CD8-positive, alpha-beta memory T cell (primary cell): ENCODE results near the gene ADAMTS2. TPM values are rescaled to one million over a fixed set of nuclear protein-coding genes. Genes with fewer than 3 reads are reported as not detected.

ENCODE experiments used
- CTCF ChIA-PET: fragments of 350-600 bp; sonication (Branson Sonifier 250); formaldehyde crosslinking; loops from one replicate; lab custom pipeline; 2021; ENCODE audit warnings: antibody characterized with exemption; lab: Charles Lee
- POLR2A ChIA-PET: fragments of 350-600 bp; sonication (Branson Sonifier 250); formaldehyde crosslinking; loops from one replicate; lab custom pipeline; 2021; ENCODE audit warnings: antibody characterized with exemption; lab: Charles Lee
- DNase-seq, 5 donors: peaks; one replicate each; pipeline versions ENCODE4 v3.0.0 to v3.0.0-alpha.2; 2020 to 2022; ENCODE audit warnings: mixed read lengths in 1 of 5
- H3K27ac ChIP-seq: one replicate; pipeline ENCODE4 v1.7.0; 2013; ENCODE audit warnings: low read depth, mild to moderate bottlenecking, low read length, moderate library complexity
- H3K27me3 ChIP-seq: 2 replicates; pipeline ENCODE4 v1.7.0; 2013; ENCODE audit warnings: low read length, mild to moderate bottlenecking; ENCODE audit not compliant: insufficient read depth, poor library complexity, severe bottlenecking
- H3K36me3 ChIP-seq: 2 replicates; pipeline ENCODE4 v1.7.0; 2013; ENCODE audit warnings: mild to moderate bottlenecking, low read length, moderate library complexity; ENCODE audit not compliant: insufficient read depth
- H3K4me1 ChIP-seq: 2 replicates; pipeline ENCODE4 v1.7.0; 2013; ENCODE audit warnings: mild to moderate bottlenecking, low read length, moderate library complexity; ENCODE audit not compliant: insufficient read depth
- H3K4me3 ChIP-seq: 2 replicates; pipeline ENCODE4 v1.7.0; 2013; ENCODE audit warnings: mild to moderate bottlenecking, low read length
- H3K9me3 ChIP-seq: 2 replicates; pipeline ENCODE4 v1.7.0; 2013; ENCODE audit warnings: mild to moderate bottlenecking, low read length
- H3K27ac Mint-ChIP-seq, 8 donors: one replicate each; pipeline ENCODE4 v1.8.0; 2020 to 2021; ENCODE audit warnings: mixed read lengths in 8 of 8, mild to moderate bottlenecking in 6 of 8, inconsistent platforms in 3 of 8, moderate library complexity in 3 of 8
- H3K27me3 Mint-ChIP-seq, 2 donors: one replicate each; pipeline ENCODE4 v1.8.0; 2020 to 2021; ENCODE audit warnings: mixed read lengths in 2 of 2, mild to moderate bottlenecking in 1 of 2, moderate library complexity in 1 of 2
- H3K36me3 Mint-ChIP-seq, 3 donors: one replicate each; pipeline ENCODE4 v1.8.0; 2020 to 2021; ENCODE audit warnings: mixed read lengths in 3 of 3, inconsistent platforms in 1 of 3, mild to moderate bottlenecking in 1 of 3
- H3K4me1 Mint-ChIP-seq, 3 donors: one replicate each; pipeline ENCODE4 v1.8.0; 2020 to 2021; ENCODE audit warnings: mixed read lengths in 3 of 3, inconsistent platforms in 1 of 3, mild to moderate bottlenecking in 1 of 3
- H3K4me3 Mint-ChIP-seq, 7 donors: one replicate each; pipeline ENCODE4 v1.8.0; 2020 to 2021; ENCODE audit warnings: mixed read lengths in 7 of 7, mild to moderate bottlenecking in 6 of 7, moderate library complexity in 4 of 7, inconsistent platforms in 2 of 7
- H3K9me3 Mint-ChIP-seq, 5 donors: one replicate each; pipeline ENCODE4 v1.8.0; 2020 to 2022; ENCODE audit warnings: mixed read lengths in 5 of 5, mild to moderate bottlenecking in 3 of 5, moderate library complexity in 2 of 5, inconsistent platforms in 1 of 5
- polyA plus RNA-seq: library from polyadenylated mRNA; unstranded; fragments of 300-500 nt; fragmentation: Illumina TruSeq; gene quantifications from one replicate; pipeline ENCODE4 v1.2.3, GENCODE V29; 2021
- total RNA-seq, 2 experiments: library from RNA; stranded (reverse); gene quantifications; one replicate each; pipeline ENCODE4 v1.2.3, GENCODE V29; 2021

The ADAMTS2 gene
- total and polyA plus RNA-seq, 3 experiments from 2014 or later = not detected

DNA sequence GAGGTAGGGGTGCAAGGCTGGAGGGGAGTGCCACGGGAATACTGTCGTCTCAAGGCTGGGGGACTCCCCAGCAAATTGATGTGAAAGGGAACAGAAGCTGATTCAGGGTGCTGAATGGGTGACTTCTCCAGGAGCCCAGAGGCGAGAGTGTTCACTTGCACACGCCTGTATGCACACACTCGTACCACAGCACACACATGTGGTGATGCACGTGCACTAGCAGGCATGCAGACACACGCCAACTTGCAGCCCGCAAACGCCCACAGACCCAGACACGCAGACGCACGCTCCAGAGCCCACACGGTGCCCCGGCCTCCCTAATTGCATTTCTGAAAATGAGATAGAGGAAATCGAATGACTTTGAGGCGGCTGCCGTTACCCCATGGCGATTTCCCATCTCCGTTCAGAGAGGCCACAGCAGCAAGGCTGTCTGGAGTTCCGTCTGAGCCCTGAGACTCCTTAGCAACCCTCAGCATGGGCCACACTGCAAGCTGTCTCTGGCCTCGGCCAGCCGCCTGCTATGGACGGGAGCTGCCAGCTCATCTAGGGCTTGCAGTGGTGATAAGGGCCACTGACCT is 9.1 kb upstream of the ADAMTS2 start:
- ChIA-PET CTCF (no interaction called here), POLR2A (no interaction called here)
- no peaks in the 10 kb centered on the region for H3K4me1 Mint-ChIP-seq
- no peaks in the 10 kb centered on the region for H3K36me3 Mint-ChIP-seq
- DNase-seq = no peak
- H3K27ac Mint-ChIP-seq = no peak overlapping the region
- H3K9me3 ChIP-seq = no peaks in the 10 kb centered on the region
- H3K4me1 ChIP-seq = no peaks in the 10 kb centered on the region
- peaks cover 5 to 8% of the 10 kb centered on the region in 2 donors for H3K27me3 Mint-ChIP-seq
- H3K4me3 ChIP-seq = no peak overlapping the region
- H3K9me3 Mint-ChIP-seq = peaks cover 0 to 3% (median 0%) of the 10 kb centered on the region in 5 donors
- no peaks in the 10 kb centered on the region for H3K27me3 ChIP-seq
- H3K36me3 ChIP-seq = no peaks in the 10 kb centered on the region
- no peak overlapping the region for H3K27ac ChIP-seq
- H3K4me3 Mint-ChIP-seq = no peak overlapping the region

DNA sequence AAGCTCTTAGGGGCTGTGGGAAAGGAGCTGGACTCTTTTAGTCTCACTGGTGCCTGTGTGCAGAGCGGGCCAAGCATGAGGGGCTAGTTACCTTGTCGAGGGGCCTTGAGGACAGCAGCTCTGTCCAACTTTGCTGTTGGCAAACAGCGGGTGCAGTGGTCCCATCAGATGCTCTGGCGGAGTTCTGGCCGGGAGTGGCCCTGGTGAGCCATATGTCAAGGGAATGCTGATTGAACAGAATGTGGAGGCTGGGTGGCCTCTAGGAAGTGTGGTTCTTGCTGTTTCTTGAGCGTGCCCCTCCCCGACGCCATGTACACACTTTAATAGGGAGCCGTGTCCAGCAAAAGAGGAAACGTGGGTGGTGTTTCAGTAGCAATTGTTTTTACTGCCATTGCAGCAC is 3.6 kb upstream of the ADAMTS2 start:
- peaks cover 4% of the 10 kb centered on the region for H3K27me3 ChIP-seq
- no peaks in the 10 kb centered on the region for H3K4me1 ChIP-seq
- POLR2A ChIA-PET = no interaction called here
- Mint-ChIP-seq H3K9me3 (peaks cover 0 to 3% (median 0%) of the 10 kb centered on the region in 5 donors), H3K27me3 (peaks cover 25 to 39% of the 10 kb centered on the region in 2 donors), H3K36me3 (no peaks in the 10 kb centered on the region), H3K4me1 (peaks cover 0 to 10% (median 4%) of the 10 kb centered on the region in 3 donors), H3K27ac (peak overlapping the region in 1 of 8 donors; percentile 50), H3K4me3 (no peak overlapping the region)
- CTCF ChIA-PET = no interaction called here
- DNase-seq = no peak
- H3K36me3 ChIP-seq = no peaks in the 10 kb centered on the region
- no peaks in the 10 kb centered on the region for H3K9me3 ChIP-seq
- no peak overlapping the region for H3K27ac ChIP-seq
- H3K4me3 ChIP-seq = no peak overlapping the region

DNA sequence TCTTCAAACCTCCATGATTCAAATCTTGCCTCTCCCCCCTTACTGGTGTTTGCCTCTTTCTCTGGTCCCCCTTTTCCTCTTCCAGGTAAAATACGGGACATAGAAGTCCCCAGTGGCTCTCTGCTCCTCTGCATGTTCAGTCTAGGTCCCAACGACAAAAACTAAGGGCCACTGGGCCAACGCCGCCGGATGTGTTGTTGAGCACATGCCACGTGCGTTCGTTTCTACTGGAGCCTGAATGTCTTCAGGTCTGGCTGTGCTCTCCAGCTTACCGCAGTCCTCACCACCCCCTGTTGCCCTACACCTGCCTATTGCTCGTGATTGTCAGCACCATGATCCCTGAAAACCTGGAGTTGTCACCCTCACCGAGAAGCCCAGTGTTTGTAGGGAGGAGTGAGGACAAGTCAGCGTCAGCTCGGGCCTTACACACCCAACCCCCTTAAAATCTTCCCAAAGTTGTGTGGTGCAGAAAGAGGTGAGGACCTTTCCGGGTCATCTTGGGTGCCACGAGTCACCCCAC is 2.8 kb upstream of the ADAMTS2 start:
- peaks cover 29 to 44% of the 10 kb centered on the region in 2 donors for H3K27me3 Mint-ChIP-seq
- no peaks in the 10 kb centered on the region for H3K4me1 ChIP-seq
- no peak overlapping the region for H3K4me3 Mint-ChIP-seq
- H3K36me3 ChIP-seq = no peaks in the 10 kb centered on the region
- H3K27ac Mint-ChIP-seq = no peak overlapping the region
- peaks cover 0 to 3% (median 0%) of the 10 kb centered on the region in 5 donors for H3K9me3 Mint-ChIP-seq
- POLR2A ChIA-PET = no interaction called here
- H3K27me3 ChIP-seq = peaks cover 6% of the 10 kb centered on the region
- no peak overlapping the region for H3K27ac ChIP-seq
- peaks cover 3 to 16% (median 8%) of the 10 kb centered on the region in 3 donors for H3K4me1 Mint-ChIP-seq
- peak in 1 of 5 donors; percentile 12 for DNase-seq
- no peaks in the 10 kb centered on the region for H3K36me3 Mint-ChIP-seq
- CTCF ChIA-PET = no interaction called here
- no peaks in the 10 kb centered on the region for H3K9me3 ChIP-seq
- no peak overlapping the region for H3K4me3 ChIP-seq

DNA sequence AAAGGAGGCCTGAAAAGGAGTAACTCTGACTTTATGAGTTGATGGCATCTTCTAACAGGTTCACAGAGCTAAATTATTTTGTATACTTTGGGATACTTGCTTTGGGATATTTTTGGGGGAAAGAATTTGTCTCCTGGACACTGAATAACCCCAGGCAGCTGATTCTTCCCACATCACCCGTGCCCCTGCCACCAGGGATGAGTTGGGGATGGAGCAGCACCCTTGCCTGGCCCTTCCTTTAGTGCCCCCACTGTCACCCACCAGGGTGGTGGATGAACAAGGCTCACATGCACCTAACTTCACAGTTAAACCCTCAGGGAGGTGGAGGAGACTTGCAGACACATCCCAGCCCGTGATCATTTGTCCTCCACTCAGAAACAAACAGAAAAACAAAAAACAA is 2.3 kb upstream of the ADAMTS2 start:
- H3K4me1 ChIP-seq = no peaks in the 10 kb centered on the region
- H3K9me3 Mint-ChIP-seq = peaks cover 0 to 3% (median 0%) of the 10 kb centered on the region in 5 donors
- H3K9me3 ChIP-seq = no peaks in the 10 kb centered on the region
- H3K27ac ChIP-seq = no peak overlapping the region
- no peaks in the 10 kb centered on the region for H3K36me3 Mint-ChIP-seq
- peaks cover 7 to 20% (median 12%) of the 10 kb centered on the region in 3 donors for H3K4me1 Mint-ChIP-seq
- peak in 1 of 5 donors; percentile 5 for DNase-seq
- no peak overlapping the region for H3K27ac Mint-ChIP-seq
- H3K36me3 ChIP-seq = no peaks in the 10 kb centered on the region
- ChIA-PET CTCF (no interaction called here), POLR2A (no interaction called here)
- H3K4me3 ChIP-seq = no peak overlapping the region
- no peak overlapping the region for H3K4me3 Mint-ChIP-seq
- peaks cover 33 to 48% of the 10 kb centered on the region in 2 donors for H3K27me3 Mint-ChIP-seq
- peaks cover 8% of the 10 kb centered on the region for H3K27me3 ChIP-seq

DNA sequence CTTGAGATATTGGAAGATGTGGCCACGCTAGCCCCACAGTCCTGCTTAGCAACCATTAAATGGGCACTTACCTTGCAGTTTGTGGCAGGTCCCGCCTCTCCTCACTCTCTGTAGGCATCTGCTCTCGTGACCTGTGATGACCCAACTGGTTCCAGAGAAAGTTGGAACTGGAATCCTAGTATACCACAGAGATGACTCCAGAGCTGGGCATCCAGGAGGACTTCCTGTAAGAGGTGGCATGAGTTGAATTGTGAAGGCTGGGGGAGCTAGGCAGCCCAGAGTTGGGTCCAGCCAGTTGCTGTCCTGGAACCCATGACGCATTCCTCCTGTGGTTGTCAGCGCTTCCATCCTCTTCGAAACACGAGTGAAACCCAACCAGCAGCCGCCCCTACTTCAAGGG is 1.6 kb upstream of the ADAMTS2 start:
- no peaks in the 10 kb centered on the region for H3K36me3 Mint-ChIP-seq
- no peak overlapping the region for H3K27ac Mint-ChIP-seq
- peaks cover 0 to 3% (median 0%) of the 10 kb centered on the region in 5 donors for H3K9me3 Mint-ChIP-seq
- peak in 1 of 5 donors; percentile 0 for DNase-seq
- H3K27me3 Mint-ChIP-seq = peaks cover 40 to 54% of the 10 kb centered on the region in 2 donors
- Histone ChIP-seq H3K36me3 (no peaks in the 10 kb centered on the region), H3K9me3 (no peaks in the 10 kb centered on the region), H3K27ac (no peak overlapping the region), H3K4me3 (no peak overlapping the region), H3K4me1 (no peaks in the 10 kb centered on the region), H3K27me3 (peaks cover 8% of the 10 kb centered on the region)
- ChIA-PET CTCF (no interaction called here), POLR2A (no interaction called here)
- peaks cover 7 to 20% (median 12%) of the 10 kb centered on the region in 3 donors for H3K4me1 Mint-ChIP-seq
- H3K4me3 Mint-ChIP-seq = peak overlapping the region in 4 of 7 donors; percentile 27 to 85 (median 30)

DNA sequence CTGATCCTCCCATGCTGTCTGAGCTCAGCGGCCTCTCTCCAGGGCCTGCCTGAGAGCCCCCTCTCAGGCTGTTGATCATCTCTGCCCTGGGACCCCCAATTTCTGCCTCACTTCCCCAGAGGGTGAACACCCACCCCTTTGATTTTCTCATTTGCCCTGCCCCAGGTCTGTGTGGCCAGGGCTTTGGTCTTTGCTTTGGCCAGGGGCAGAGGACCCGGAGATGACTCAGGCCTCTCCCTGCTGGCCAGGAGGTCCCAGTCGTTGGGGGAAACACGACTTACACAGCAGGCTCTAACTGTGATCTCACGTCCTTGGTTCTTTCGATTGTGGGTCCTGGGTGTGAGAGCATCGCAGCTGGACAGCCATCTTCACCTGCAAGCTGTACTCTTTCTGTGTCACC is 1.1 kb upstream of the ADAMTS2 start:
- Mint-ChIP-seq H3K36me3 (no peaks in the 10 kb centered on the region), H3K4me3 (peak overlapping the region in 4 of 7 donors; percentile 27 to 42 (median 30)), H3K9me3 (peaks cover 0 to 3% (median 0%) of the 10 kb centered on the region in 5 donors), H3K27me3 (peaks cover 40 to 54% of the 10 kb centered on the region in 2 donors), H3K27ac (peak overlapping the region in 1 of 8 donors; percentile 24), H3K4me1 (peaks cover 7 to 20% (median 12%) of the 10 kb centered on the region in 3 donors)
- Histone ChIP-seq H3K4me3 (no peak overlapping the region), H3K27me3 (peaks cover 8% of the 10 kb centered on the region), H3K9me3 (no peaks in the 10 kb centered on the region), H3K36me3 (no peaks in the 10 kb centered on the region), H3K4me1 (no peaks in the 10 kb centered on the region), H3K27ac (no peak overlapping the region)
- peak in 1 of 5 donors; percentile 8 for DNase-seq
- CTCF ChIA-PET = no interaction called here
- POLR2A ChIA-PET = no interaction called here

DNA sequence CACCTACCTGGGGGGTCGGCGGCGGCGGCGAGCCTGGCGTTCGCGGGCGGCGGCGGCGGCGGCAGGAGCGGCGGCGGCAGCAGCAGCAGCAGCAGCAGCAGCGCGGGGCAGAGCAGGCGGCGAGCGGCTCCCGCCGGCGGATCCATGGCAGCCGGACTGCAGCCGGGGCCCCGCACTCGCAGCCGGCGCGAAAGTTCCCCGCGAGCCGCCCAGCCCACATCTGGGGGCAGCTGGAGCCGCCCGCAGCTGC is 153 bp downstream of the ADAMTS2 start:
- Histone ChIP-seq H3K4me1 (no peaks in the 10 kb centered on the region), H3K36me3 (no peaks in the 10 kb centered on the region), H3K9me3 (no peaks in the 10 kb centered on the region), H3K27ac (no peak overlapping the region), H3K27me3 (peaks cover 8% of the 10 kb centered on the region), H3K4me3 (no peak overlapping the region)
- ChIA-PET CTCF (no interaction called here), POLR2A (no interaction called here)
- no peaks in the 10 kb centered on the region for H3K36me3 Mint-ChIP-seq
- DNase-seq = no peak
- peaks cover 7 to 20% (median 12%) of the 10 kb centered on the region in 3 donors for H3K4me1 Mint-ChIP-seq
- H3K9me3 Mint-ChIP-seq = peaks cover 0 to 3% (median 0%) of the 10 kb centered on the region in 5 donors
- no peak overlapping the region for H3K27ac Mint-ChIP-seq
- peaks cover 43 to 63% of the 10 kb centered on the region in 2 donors for H3K27me3 Mint-ChIP-seq
- no peak overlapping the region for H3K4me3 Mint-ChIP-seq

DNA sequence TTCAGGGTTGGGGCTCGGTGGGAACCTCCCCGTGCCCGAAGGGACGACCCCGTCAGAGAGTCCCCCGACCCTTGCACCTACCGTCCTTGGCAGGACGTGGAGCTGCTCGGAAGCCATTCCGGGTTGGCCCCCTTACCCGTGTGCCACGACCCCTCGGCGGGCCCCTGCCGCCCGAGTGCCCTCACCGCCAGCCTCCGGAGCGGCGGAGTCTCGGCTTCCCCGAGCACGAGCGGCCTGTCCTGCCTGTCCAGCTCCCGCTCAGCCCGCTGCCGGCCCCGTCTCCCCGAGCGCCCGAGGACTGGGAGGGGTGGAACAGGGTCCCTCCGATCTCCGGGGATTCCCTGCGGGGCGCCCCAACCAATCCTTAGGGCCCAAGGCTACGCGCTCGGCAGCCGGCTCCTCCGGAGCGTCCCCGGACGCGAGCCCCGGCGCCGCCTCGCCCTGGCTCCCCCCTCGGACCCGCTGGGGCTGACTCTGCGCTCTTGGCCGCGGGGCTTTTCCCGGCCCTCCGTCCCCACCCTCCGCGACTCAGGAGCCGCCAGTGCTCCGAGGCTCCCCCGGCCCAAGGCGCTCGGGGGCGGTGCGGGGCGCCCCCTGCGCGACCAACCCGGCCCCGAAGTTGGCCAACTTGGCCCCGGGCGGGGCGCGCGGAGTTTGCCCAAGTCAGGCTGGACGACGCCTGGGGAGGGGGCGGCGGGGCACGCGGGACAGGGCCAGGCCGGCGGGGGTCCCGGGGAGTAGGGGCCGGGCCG is 654 bp downstream of the ADAMTS2 start:
- Mint-ChIP-seq H3K27me3 (peaks cover 42 to 63% of the 10 kb centered on the region in 2 donors), H3K4me1 (peaks cover 7 to 20% (median 12%) of the 10 kb centered on the region in 3 donors), H3K9me3 (peaks cover 0 to 3% (median 0%) of the 10 kb centered on the region in 5 donors), H3K36me3 (no peaks in the 10 kb centered on the region), H3K27ac (no peak overlapping the region), H3K4me3 (no peak overlapping the region)
- peaks cover 8% of the 10 kb centered on the region for H3K27me3 ChIP-seq
- ChIA-PET CTCF (no interaction called here), POLR2A (no interaction called here)
- no peak overlapping the region for H3K4me3 ChIP-seq
- H3K36me3 ChIP-seq = no peaks in the 10 kb centered on the region
- H3K27ac ChIP-seq = no peak overlapping the region
- no peaks in the 10 kb centered on the region for H3K4me1 ChIP-seq
- H3K9me3 ChIP-seq = no peaks in the 10 kb centered on the region
- no peak for DNase-seq
